PFSK-1 (cell line): ENCODE results near the gene RARA.

Experiments used
- FOXP2 ChIP-seq: optimal IDR thresholded peaks from 2 replicates; pipeline ENCODE3; 2011; ENCODE audit warnings: borderline replicate concordance, control low read depth, inconsistent platforms; ENCODE audit not compliant: insufficient read depth; ENCODE audit errors: extremely low read length, extremely low read depth
- POLR2AphosphoS5 ChIP-seq: IDR thresholded peaks from 2 replicates; pipeline ENCODE4 v1.6.1; 2012; ENCODE audit warnings: low read depth, mild to moderate bottlenecking, control low read depth, low read length, moderate library complexity
- SIN3A ChIP-seq: IDR thresholded peaks from 2 replicates; pipeline ENCODE4 v1.6.1; 2012; ENCODE audit warnings: mild to moderate bottlenecking, low read length, moderate library complexity, borderline replicate concordance; ENCODE audit not compliant: insufficient read depth
- TAF1 ChIP-seq: IDR thresholded peaks from 2 replicates; pipeline ENCODE4 v1.6.1; 2012; ENCODE audit warnings: low read length, control low read depth, borderline replicate concordance; ENCODE audit not compliant: insufficient read depth
- TF ChIP-seq, protein P1 (sequence below), 2 experiments: IDR thresholded peaks; 2 replicates each; pipeline versions ENCODE4 v1.6.1 to v1.8.0; 2011 to 2012; ENCODE audit warnings: low read depth in 2 of 2, low read length in 2 of 2, control low read depth in 1 of 2, inconsistent platforms in 1 of 2, mild to moderate bottlenecking in 1 of 2, moderate library complexity in 1 of 2; ENCODE audit not compliant: insufficient read depth in 1 of 2

Gene RARA

DNA sequence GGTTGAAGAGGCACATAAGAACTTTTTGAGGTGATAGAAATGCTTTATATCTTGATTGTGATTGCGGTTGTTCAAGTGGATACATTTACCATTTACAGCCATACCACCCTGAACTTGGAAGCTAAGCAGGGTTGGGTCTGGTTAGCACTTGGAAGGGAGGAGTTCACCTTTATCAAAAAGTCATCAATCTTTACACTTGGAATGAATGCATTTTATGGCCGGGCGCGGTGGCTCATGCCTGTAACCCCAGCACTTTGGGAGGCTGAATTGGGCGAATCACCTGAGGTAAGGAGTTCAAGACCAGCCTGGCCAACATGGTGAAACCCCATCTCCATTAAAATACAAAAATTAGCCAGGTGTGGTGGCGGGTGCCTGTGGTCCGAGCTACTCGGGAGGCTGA is 65.0 kb downstream of the RARA start:
- TF ChIP-seq TAF1 (no peak), FOXP2 (no peak), POLR2AphosphoS5 (no peak), SIN3A (no peak)
- TF ChIP-seq, protein P1, sequence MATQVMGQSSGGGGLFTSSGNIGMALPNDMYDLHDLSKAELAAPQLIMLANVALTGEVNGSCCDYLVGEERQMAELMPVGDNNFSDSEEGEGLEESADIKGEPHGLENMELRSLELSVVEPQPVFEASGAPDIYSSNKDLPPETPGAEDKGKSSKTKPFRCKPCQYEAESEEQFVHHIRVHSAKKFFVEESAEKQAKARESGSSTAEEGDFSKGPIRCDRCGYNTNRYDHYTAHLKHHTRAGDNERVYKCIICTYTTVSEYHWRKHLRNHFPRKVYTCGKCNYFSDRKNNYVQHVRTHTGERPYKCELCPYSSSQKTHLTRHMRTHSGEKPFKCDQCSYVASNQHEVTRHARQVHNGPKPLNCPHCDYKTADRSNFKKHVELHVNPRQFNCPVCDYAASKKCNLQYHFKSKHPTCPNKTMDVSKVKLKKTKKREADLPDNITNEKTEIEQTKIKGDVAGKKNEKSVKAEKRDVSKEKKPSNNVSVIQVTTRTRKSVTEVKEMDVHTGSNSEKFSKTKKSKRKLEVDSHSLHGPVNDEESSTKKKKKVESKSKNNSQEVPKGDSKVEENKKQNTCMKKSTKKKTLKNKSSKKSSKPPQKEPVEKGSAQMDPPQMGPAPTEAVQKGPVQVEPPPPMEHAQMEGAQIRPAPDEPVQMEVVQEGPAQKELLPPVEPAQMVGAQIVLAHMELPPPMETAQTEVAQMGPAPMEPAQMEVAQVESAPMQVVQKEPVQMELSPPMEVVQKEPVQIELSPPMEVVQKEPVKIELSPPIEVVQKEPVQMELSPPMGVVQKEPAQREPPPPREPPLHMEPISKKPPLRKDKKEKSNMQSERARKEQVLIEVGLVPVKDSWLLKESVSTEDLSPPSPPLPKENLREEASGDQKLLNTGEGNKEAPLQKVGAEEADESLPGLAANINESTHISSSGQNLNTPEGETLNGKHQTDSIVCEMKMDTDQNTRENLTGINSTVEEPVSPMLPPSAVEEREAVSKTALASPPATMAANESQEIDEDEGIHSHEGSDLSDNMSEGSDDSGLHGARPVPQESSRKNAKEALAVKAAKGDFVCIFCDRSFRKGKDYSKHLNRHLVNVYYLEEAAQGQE (IDR thresholded peaks at IDR 0.05; ENCODE audit: insufficient read depth in 1 of 2, low read depth in 2 of 2, low read length in 2 of 2) = no peak

DNA sequence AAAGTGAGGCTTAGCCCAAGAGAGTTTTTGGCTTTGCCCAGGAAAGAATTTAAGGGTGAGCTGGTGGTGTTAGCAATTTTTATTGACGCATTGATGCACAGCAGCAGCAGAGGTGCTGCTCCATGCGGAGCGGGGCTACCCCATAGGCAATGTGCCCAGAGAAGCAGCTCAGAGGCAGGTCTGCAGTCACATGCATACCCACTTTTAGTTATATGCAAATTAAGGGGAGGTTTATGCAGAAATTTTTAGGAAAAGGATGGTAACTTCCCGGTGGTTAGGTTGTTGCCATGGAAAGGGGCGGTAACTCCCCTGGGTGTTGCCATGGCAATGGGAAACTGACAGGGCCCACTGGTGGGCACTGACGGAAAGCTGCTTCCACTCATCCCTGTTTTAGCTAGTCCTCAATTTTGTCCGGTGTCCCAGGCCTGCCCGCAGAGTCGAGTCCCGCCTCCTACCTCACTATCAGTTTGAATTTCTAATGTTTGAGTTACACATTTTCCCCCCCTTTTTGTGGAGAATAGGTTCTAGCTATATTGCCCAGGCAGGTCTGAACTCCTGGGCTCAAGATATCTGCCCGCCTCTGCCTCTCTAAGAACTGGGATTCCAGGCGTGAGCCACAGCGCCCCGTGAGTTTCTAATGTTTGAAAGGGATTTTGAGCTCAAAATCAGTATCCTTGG is 66.0 kb downstream of the RARA start:
- TF ChIP-seq TAF1 = no peak
- TF ChIP-seq FOXP2 = no peak
- TF ChIP-seq, protein P1 (IDR thresholded peaks at IDR 0.05; ENCODE audit: insufficient read depth in 1 of 2, low read depth in 2 of 2, low read length in 2 of 2) = no peak
- TF ChIP-seq SIN3A = no peak

DNA sequence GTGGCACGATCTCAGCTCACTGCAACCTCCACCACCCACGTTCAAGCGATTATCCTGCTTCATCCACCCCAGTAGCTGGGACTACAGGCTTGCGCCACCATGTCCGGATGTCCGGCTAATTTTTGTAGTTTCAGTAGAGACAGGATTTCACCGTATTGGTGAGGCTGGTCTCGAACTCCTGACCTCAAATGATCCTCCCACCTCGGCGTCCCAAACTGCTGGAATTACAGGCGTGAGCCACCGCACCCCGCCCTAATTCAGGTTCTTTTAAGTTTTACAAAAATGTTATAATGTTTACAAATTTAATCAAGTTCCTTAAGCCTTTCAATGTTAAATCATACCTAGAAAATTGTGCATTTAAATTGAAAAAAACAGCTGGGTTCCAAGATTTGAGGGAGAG is 68.9 kb downstream of the RARA start:
- TF ChIP-seq SIN3A = no peak
- TF ChIP-seq POLR2AphosphoS5 = no peak
- TF ChIP-seq TAF1 = no peak
- no peak for TF ChIP-seq FOXP2
- TF ChIP-seq, protein P1 (IDR thresholded peaks at IDR 0.05; ENCODE audit: insufficient read depth in 1 of 2, low read depth in 2 of 2, low read length in 2 of 2) = no peak

DNA sequence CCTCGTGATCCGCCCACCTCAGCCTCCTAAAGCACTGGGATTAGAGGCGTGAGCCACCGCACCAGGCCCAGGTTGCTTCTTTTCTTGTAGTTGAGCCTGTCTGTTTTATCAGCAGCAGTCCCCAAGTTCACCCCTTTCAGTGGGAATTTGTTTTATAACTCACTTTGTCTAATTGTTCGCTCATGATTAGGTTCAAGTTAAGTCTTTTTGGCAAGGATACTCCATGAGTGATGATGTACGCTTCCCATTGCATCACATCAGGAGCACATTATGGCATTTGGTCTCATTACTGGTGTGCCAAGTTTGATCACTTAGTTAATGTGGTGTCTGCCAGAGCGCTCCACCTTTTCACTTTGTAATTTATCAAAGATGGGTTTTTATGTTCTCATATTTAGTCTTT is 70.0 kb downstream of the RARA start:
- TF ChIP-seq POLR2AphosphoS5 (no peak), TAF1 (no peak), SIN3A (no peak), FOXP2 (no peak)
- TF ChIP-seq, protein P1 (IDR thresholded peaks at IDR 0.05; ENCODE audit: insufficient read depth in 1 of 2, low read depth in 2 of 2, low read length in 2 of 2) = no peak
